GM12878 (cell line): Measurements from ENCODE around the gene C6orf89. TPM values are rescaled to one million over a fixed set of nuclear protein-coding genes. Genes with fewer than 3 reads are reported as not detected.

ENCODE experiments used
- ATAC-seq: fragments of 200-7000 bp; cut with Tn5 transposase; 3 replicates; pipeline ENCODE4 v1.9.1; 2020; ENCODE audit warnings: mild to moderate bottlenecking, moderate library complexity
- BruUV-seq: library from RNA; stranded (reverse); fragments of 400-500 nt; replicated peaks from 2 replicates; lab custom pipeline; 2021; lab: Mats Ljungman, UMichigan
- CTCF ChIA-PET: fragments of 300-600 bp; sonication (Branson Sonifier 250); formaldehyde crosslinking; extraction: SDS; loops from one replicate; lab custom pipeline; 2021; ENCODE audit warnings: inconsistent platforms; lab: Yijun Ruan, JAX
- POLR2A ChIA-PET: fragments of 350-600 bp; formaldehyde crosslinking; extraction: SDS; loops from one replicate; lab custom pipeline; 2021; ENCODE audit warnings: inconsistent platforms; lab: Charles Lee
- RAD21 ChIA-PET: fragments of 300-600 bp; sonication (Branson Sonifier 250); formaldehyde crosslinking; loops from one replicate; lab custom pipeline; 2023; ENCODE audit warnings: antibody characterized with exemption; ENCODE audit not compliant: unreplicated experiment; lab: Charles Lee
- SMC1A ChIA-PET: fragments of 300-600 bp; sonication (Branson Sonifier 250); formaldehyde crosslinking; loops from one replicate; lab custom pipeline; 2023; ENCODE audit not compliant: unreplicated experiment, uncharacterized antibody; lab: Charles Lee
- DNase-seq: peaks from one replicate; pipeline ENCODE4 v3.0.0-alpha.2; 2011; ENCODE audit warnings: low read depth, low spot score
- FAIRE-seq: peaks from 3 replicates; lab custom pipeline; 2011; peaks lifted over from hg19 to GRCh38; lab: Jason Lieb, UNC
- H2AFZ ChIP-seq: 2 replicates; pipeline ENCODE4 v1.6.0; 2011; ENCODE audit warnings: low read depth, low read length, control low read depth; ENCODE audit not compliant: control insufficient read depth
- H3K27ac ChIP-seq: 2 replicates; pipeline ENCODE4 v1.5.1; 2011; ENCODE audit warnings: control low read depth; ENCODE audit not compliant: control insufficient read depth, insufficient read depth
- H3K27me3 ChIP-seq, 2 experiments: replicated peaks in 1 of 2; 2 replicates each; pipeline versions ENCODE4 v1.6.0 to v1.6.1; 2011; ENCODE audit warnings: low read length in 1 of 2; ENCODE audit not compliant: control insufficient read depth in 2 of 2, insufficient read depth in 2 of 2
- H3K36me3 ChIP-seq, 2 experiments: 2 replicates each; pipeline ENCODE4 v1.5.1; 2011; ENCODE audit warnings: low read length in 1 of 2; ENCODE audit not compliant: control insufficient read depth in 2 of 2, insufficient read depth in 2 of 2
- H3K4me1 ChIP-seq: 2 replicates; pipeline ENCODE4 v1.6.1; 2011; ENCODE audit warnings: mild to moderate bottlenecking, low read length, moderate library complexity, mixed read lengths; ENCODE audit not compliant: control insufficient read depth, insufficient read depth
- H3K4me2 ChIP-seq: 2 replicates; pipeline ENCODE4 v1.6.0; 2011; ENCODE audit warnings: control low read depth; ENCODE audit not compliant: control insufficient read depth, insufficient read depth
- H3K4me3 ChIP-seq: fragments of 200-600 bp; sonication (generic); 2 replicates; pipeline ENCODE4 v1.5.1; 2016
- H3K79me2 ChIP-seq: 2 replicates; pipeline ENCODE4 v1.6.0; 2011; ENCODE audit warnings: low read length; ENCODE audit not compliant: control insufficient read depth, insufficient read depth
- H3K9ac ChIP-seq: 2 replicates; pipeline ENCODE4 v1.8.0; 2011; ENCODE audit warnings: low read length, control low read depth, mixed read lengths; ENCODE audit not compliant: control insufficient read depth, insufficient read depth
- H3K9me3 ChIP-seq: replicated peaks from 3 replicates; pipeline ENCODE4 v1.5.1; 2011; ENCODE audit warnings: mild to moderate bottlenecking, low read length; ENCODE audit not compliant: control insufficient read depth, insufficient read depth
- H4K20me1 ChIP-seq: 2 replicates; pipeline ENCODE4 v1.6.0; 2011; ENCODE audit not compliant: control insufficient read depth, insufficient read depth
- RELA ChIP-seq: fragments of 450-650 bp; IDR thresholded peaks from 2 replicates; pipeline ENCODE4 v1.8.0; 2014; ENCODE audit warnings: borderline replicate concordance; ENCODE audit not compliant: partially characterized antibody
- SUPT20H ChIP-seq: IDR thresholded peaks from 2 replicates; pipeline ENCODE4 v1.6.1; 2011; ENCODE audit warnings: low read depth, mild to moderate bottlenecking, low read length, moderate library complexity, borderline replicate concordance; ENCODE audit not compliant: control insufficient read depth
- YY1 ChIP-seq: IDR thresholded peaks from 2 replicates; pipeline ENCODE4 v1.6.1; 2011; ENCODE audit warnings: low read depth, mild to moderate bottlenecking, low read length
- ZNF622 ChIP-seq: fragments of 450-650 bp; IDR thresholded peaks from 2 replicates; pipeline ENCODE4 v1.6.1; 2017; ENCODE audit warnings: mild to moderate bottlenecking, inconsistent platforms
- WGBS: methylation state at CpG from one replicate; pipeline ENCODE4 v1.1.6; 2016; ENCODE audit warnings: low lambda C conversion rate; ENCODE audit not compliant: insufficient replicate concordance, insufficient coverage; ENCODE audit errors: missing lambda C conversion rate; 5-methylcytosine and 5-hydroxymethylcytosine counted together
- in situ Hi-C: fragments of 300-500 bp; cut with MboI; formaldehyde crosslinking; loops from 9 replicates; pipeline ENCODE4 v1.14.3; 2018; ENCODE audit warnings: mixed read lengths
- intact Hi-C: fragments of 100-400 bp; cut with micrococcal nuclease; formaldehyde crosslinking; loops from one replicate; pipeline ENCODE4 v1.14.2; 2022; ENCODE audit not compliant: unreplicated experiment
- polyA plus RNA-seq, 11 experiments: library from polyadenylated mRNA; depleted of rRNA in 4 of 11; unstranded in 6 of 11; stranded (reverse) in 5 of 11; fragments of >200 nt; fragmentation: Nextera tagmentation in 4 of 11; fragmentation: Illumina TruSeq in 1 of 11; extraction: Ambion mirVana in 4 of 11; extraction: Trizol in 1 of 11; gene quantifications; 1 replicate in 1 of 11; 2 replicates in 10 of 11; pipeline versions ENCODE4 v1.2.1 to v1.2.3, GENCODE V29; 2011 to 2016; ENCODE audit warnings: inconsistent platforms in 2 of 11, missing spikeins in 2 of 11, low read depth in 1 of 11
- total RNA-seq, 4 experiments: library from RNA; depleted of rRNA in 3 of 4; stranded (reverse); fragments of >200 nt in 3 of 4; fragmentation: Illumina TruSeq in 1 of 4; extraction: Trizol in 1 of 4; gene quantifications; 2 replicates each; pipeline versions ENCODE4 v1.2.1 to v1.2.3, GENCODE V29; 2013 to 2021
- TF ChIP-seq, protein P1 (sequence below): fragments of 450-650 bp; IDR thresholded peaks from 2 replicates; pipeline ENCODE4 v1.6.1; 2017; ENCODE audit warnings: low read depth, mild to moderate bottlenecking, moderate library complexity
- TF ChIP-seq, protein P2 (sequence below): fragments of 450-650 bp; IDR thresholded peaks from 2 replicates; pipeline ENCODE4 v1.6.1; 2017; ENCODE audit warnings: antibody characterized with exemption, mild to moderate bottlenecking, moderate library complexity
- TF ChIP-seq, protein P3 (sequence below): IDR thresholded peaks from 2 replicates; pipeline ENCODE4 v1.6.1; 2011; ENCODE audit warnings: borderline replicate concordance, low read depth, mild to moderate bottlenecking, moderate library complexity, mixed read lengths, low read length; ENCODE audit not compliant: insufficient read depth; ENCODE audit errors: extremely low read length

C6orf89 gene
- total and polyA plus RNA-seq, 10 of the 15 experiments (the other 5 are each of a cell fraction or from before 2014, with no cell fraction given): 10.8 to 42.7 (median 28.6) TPM

DNA sequence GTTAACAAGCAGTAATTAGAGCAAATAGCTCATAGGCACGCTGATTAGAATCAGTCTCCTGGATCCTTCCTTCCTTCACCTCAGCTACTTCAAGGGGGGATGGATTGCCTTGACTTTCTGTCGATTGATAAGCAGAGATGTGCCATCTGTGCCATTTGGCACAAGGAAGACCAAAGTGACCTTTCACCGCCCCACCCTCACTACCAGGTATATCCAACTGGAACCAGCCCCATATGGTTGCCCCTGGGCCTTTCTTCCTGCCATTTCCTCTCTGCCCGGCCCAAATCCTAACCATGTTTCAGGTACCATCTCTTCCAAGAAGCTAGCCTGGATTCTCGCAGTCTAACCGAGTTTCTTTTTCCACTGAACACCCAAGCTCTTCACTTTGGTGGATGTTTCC lies 37.8 kb upstream of the C6orf89 start:
- RAD21 ChIA-PET: interaction anchor here (6.2 kb wide), 1 partner anchor 83 kb away, joined by 49 read pairs; no protein-coding TSS in a partner anchor
- Histone ChIP-seq H3K79me2 (no peaks in the 10 kb centered on the region), H3K4me2 (no peak overlapping the region), H3K9ac (no peak overlapping the region), H3K36me3 (no peaks in the 10 kb centered on the region; a peak in 1 of 4 replicates), H3K27ac (no peak overlapping the region), H4K20me1 (no peaks in the 10 kb centered on the region), H2AFZ (no peak overlapping the region), H3K9me3 (no peaks in the 10 kb centered on the region; the same call in 2 of the 3 replicates), H3K4me3 (no peak overlapping the region), H3K4me1 (no peaks in the 10 kb centered on the region), H3K27me3 (no peaks in the 10 kb centered on the region)
- CTCF ChIA-PET: interaction anchor here (1.4 to 1.6 kb wide), 2 partner anchors 65 to 82 kb away, joined by 5 to 9 read pairs; no protein-coding TSS in a partner anchor
- no peak for ATAC-seq
- no peak for TF ChIP-seq RELA
- DNase-seq: no peak
- in situ Hi-C loops: no loop called here
- no peak for FAIRE-seq
- SMC1A ChIA-PET: interaction anchor here (0.7 to 7.2 kb wide), 2 partner anchors 36 to 81 kb away, joined by 3 to 106 read pairs; no protein-coding TSS in a partner anchor
- POLR2A ChIA-PET: no interaction called here
- BruUV-seq: no TSS peak
- intact Hi-C loops: no loop called here
- WGBS: 91% methylated on average over 6 of the region's 6 CpGs

DNA sequence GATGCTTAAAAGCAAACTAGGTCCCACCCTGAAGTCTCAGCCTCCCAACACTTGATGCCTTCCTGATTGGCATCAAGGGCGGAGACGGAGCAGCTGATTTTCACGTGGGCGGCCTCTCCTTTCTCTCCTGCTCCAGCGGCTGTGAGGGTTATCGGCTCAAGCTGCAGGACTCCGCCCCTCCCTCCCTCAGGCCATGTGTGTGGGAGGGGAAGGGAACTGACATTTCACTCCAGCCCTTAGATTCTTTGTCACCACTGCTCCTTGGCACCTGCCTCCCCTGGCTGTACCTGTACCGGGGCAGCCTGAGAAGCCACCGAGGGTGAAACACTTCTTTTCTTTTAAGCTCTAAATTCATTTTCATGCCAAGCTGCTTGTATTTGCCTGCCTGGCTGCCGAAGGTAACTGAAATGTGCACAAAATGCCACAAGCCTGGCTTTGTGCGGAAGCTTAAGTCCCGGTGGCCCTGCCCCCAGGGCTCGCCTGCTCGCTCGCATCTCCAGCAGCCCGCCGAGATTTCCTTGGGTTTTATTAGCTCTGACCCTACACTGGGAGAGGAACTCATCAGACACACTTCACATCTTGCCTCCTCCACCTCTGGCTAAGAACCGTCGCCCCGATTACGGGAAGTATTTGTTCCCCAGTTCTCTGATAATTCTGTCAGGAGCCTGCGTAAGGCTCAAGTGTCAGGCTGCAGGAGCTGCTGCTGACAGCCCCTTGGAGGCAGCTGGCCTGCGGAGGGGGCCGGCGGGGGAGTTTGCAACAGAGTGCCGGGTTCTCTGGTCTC lies 36.9 kb upstream of the C6orf89 start:
- in situ Hi-C loops: no loop called here
- Histone ChIP-seq H3K4me1 (no peaks in the 10 kb centered on the region), H3K79me2 (no peaks in the 10 kb centered on the region), H3K36me3 (no peaks in the 10 kb centered on the region; a peak in 2 of 4 replicates), H4K20me1 (no peaks in the 10 kb centered on the region), H3K27ac (no peak overlapping the region), H3K9me3 (no peaks in the 10 kb centered on the region; the same call in 2 of the 3 replicates), H3K27me3 (no peaks in the 10 kb centered on the region), H3K4me3 (no peak overlapping the region), H3K9ac (no peak overlapping the region), H3K4me2 (no peak overlapping the region), H2AFZ (no peak overlapping the region)
- RAD21 ChIA-PET: interaction anchor here (0.7 to 6.2 kb wide), 3 partner anchors 84 to 362 kb away, joined by 3 to 49 read pairs (median 3); no protein-coding TSS in a partner anchor
- no TSS peak for BruUV-seq
- SMC1A ChIA-PET: interaction anchor here (0.7 to 7.2 kb wide), 6 partner anchors 12 to 322 kb away, joined by 3 to 106 read pairs (median 4); no protein-coding TSS in a partner anchor
- CTCF ChIA-PET: interaction anchor here (0.9 to 5.4 kb wide), 13 partner anchors 24 to 234 kb away, joined by 3 to 147 read pairs (median 8); partner anchors contain the start of genes C6orf89 and PPIL1
- DNase-seq: no peak
- 62% methylated on average over 26 of the region's 26 CpGs for WGBS
- no peak for ATAC-seq
- FAIRE-seq: no peak
- intact Hi-C loops: no loop called here
- POLR2A ChIA-PET: no interaction called here
- TF ChIP-seq, protein P1, sequence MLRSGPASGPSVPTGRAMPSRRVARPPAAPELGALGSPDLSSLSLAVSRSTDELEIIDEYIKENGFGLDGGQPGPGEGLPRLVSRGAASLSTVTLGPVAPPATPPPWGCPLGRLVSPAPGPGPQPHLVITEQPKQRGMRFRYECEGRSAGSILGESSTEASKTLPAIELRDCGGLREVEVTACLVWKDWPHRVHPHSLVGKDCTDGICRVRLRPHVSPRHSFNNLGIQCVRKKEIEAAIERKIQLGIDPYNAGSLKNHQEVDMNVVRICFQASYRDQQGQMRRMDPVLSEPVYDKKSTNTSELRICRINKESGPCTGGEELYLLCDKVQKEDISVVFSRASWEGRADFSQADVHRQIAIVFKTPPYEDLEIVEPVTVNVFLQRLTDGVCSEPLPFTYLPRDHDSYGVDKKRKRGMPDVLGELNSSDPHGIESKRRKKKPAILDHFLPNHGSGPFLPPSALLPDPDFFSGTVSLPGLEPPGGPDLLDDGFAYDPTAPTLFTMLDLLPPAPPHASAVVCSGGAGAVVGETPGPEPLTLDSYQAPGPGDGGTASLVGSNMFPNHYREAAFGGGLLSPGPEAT: no peak
- TF ChIP-seq ZNF622 (no peak), SUPT20H (no peak), YY1 (no peak)
- TF ChIP-seq, protein P2, sequence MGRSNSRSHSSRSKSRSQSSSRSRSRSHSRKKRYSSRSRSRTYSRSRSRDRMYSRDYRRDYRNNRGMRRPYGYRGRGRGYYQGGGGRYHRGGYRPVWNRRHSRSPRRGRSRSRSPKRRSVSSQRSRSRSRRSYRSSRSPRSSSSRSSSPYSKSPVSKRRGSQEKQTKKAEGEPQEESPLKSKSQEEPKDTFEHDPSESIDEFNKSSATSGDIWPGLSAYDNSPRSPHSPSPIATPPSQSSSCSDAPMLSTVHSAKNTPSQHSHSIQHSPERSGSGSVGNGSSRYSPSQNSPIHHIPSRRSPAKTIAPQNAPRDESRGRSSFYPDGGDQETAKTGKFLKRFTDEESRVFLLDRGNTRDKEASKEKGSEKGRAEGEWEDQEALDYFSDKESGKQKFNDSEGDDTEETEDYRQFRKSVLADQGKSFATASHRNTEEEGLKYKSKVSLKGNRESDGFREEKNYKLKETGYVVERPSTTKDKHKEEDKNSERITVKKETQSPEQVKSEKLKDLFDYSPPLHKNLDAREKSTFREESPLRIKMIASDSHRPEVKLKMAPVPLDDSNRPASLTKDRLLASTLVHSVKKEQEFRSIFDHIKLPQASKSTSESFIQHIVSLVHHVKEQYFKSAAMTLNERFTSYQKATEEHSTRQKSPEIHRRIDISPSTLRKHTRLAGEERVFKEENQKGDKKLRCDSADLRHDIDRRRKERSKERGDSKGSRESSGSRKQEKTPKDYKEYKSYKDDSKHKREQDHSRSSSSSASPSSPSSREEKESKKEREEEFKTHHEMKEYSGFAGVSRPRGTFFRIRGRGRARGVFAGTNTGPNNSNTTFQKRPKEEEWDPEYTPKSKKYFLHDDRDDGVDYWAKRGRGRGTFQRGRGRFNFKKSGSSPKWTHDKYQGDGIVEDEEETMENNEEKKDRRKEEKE: no peak
- TF ChIP-seq, protein P3, sequence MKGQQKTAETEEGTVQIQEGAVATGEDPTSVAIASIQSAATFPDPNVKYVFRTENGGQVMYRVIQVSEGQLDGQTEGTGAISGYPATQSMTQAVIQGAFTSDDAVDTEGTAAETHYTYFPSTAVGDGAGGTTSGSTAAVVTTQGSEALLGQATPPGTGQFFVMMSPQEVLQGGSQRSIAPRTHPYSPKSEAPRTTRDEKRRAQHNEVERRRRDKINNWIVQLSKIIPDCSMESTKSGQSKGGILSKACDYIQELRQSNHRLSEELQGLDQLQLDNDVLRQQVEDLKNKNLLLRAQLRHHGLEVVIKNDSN: no peak
